Endothelial cell of umbilical vein (primary cell): ENCODE data around the gene HS3ST3A1. TPM values are rescaled to one million over a fixed set of nuclear protein-coding genes. Genes with fewer than 3 reads are reported as not detected.

Source experiments
- BruUV-seq: library from RNA; stranded (reverse); fragments of 400-500 nt; replicated peaks from 2 replicates; lab custom pipeline; 2021; lab: Mats Ljungman, UMichigan
- CTCF ChIA-PET: fragments of 300-600, 350-600 bp; sonication (Branson Sonifier 250); formaldehyde crosslinking; loops from one replicate; lab custom pipeline; 2021; ENCODE audit warnings: antibody characterized with exemption, inconsistent platforms; lab: Charles Lee
- POLR2A ChIA-PET: fragments of 300-600, 350-600 bp; sonication (Branson Sonifier 250); formaldehyde crosslinking; loops from one replicate; lab custom pipeline; 2021; ENCODE audit warnings: antibody characterized with exemption, inconsistent platforms; lab: Charles Lee
- DNase-seq: peaks from one replicate; pipeline ENCODE4 v3.0.0-alpha.2; 2011; ENCODE audit warnings: low read depth, low spot score
- FAIRE-seq: peaks from 2 replicates; lab custom pipeline; 2011; peaks lifted over from hg19 to GRCh38; lab: Jason Lieb, UNC
- H2AFZ ChIP-seq: 2 replicates; pipeline ENCODE4 v1.6.0; 2012; ENCODE audit warnings: low read depth, low read length, control low read depth, inconsistent platforms
- H3K27ac ChIP-seq: 2 replicates; pipeline ENCODE4 v1.5.1; 2011; ENCODE audit warnings: low read depth, mild to moderate bottlenecking, control low read depth, low read length, moderate library complexity; ENCODE audit not compliant: insufficient read depth
- H3K27me3 ChIP-seq, 2 experiments: 2 replicates each; pipeline versions ENCODE4 v1.6.0 to v1.6.1; 2011; ENCODE audit warnings: low read length in 2 of 2, mixed read lengths in 1 of 2; ENCODE audit not compliant: control insufficient read depth in 2 of 2, insufficient read depth in 2 of 2
- H3K36me3 ChIP-seq, 2 experiments: 2 replicates in 1 of 2; 3 replicates in 1 of 2; pipeline ENCODE4 v1.5.1; 2011; ENCODE audit warnings: low read length in 2 of 2, mild to moderate bottlenecking in 1 of 2, moderate library complexity in 1 of 2; ENCODE audit not compliant: control insufficient read depth in 2 of 2, insufficient read depth in 2 of 2; ENCODE audit errors: extremely low read depth in 1 of 2
- H3K4me1 ChIP-seq: 3 replicates; pipeline ENCODE4 v1.5.1; 2011; ENCODE audit warnings: mild to moderate bottlenecking, low read length; ENCODE audit not compliant: control insufficient read depth, insufficient read depth; ENCODE audit errors: extremely low read depth
- H3K4me2 ChIP-seq: 2 replicates; pipeline ENCODE4 v1.6.1; 2011; ENCODE audit warnings: low read length, control low read depth, mixed read lengths; ENCODE audit not compliant: insufficient read depth
- H3K4me3 ChIP-seq, 3 experiments: fragments of 200-600 bp in 1 of 3; sonication (generic), shearing (Covaris generic) in 1 of 3; replicated peaks in 1 of 3; 2 replicates each; pipeline ENCODE4 v1.5.1; 2011 to 2016; ENCODE audit warnings: control low read depth in 3 of 3, low read length in 3 of 3, mild to moderate bottlenecking in 2 of 3, inconsistent platforms in 1 of 3, low read depth in 1 of 3, moderate library complexity in 1 of 3; ENCODE audit not compliant: insufficient read depth in 1 of 3
- H3K79me2 ChIP-seq: 2 replicates; pipeline ENCODE4 v1.6.0; 2012; ENCODE audit warnings: low read length, inconsistent platforms; ENCODE audit not compliant: control insufficient read depth, insufficient read depth
- H3K9ac ChIP-seq: replicated peaks from 2 replicates; pipeline ENCODE3; 2011; ENCODE audit warnings: low read length, control low read depth; ENCODE audit not compliant: insufficient read depth; ENCODE audit errors: extremely low read depth
- H3K9me1 ChIP-seq: replicated peaks from 3 replicates; pipeline ENCODE4 v1.6.0; 2011; ENCODE audit warnings: mild to moderate bottlenecking, low read length; ENCODE audit not compliant: control insufficient read depth, insufficient read depth; ENCODE audit errors: extremely low read depth
- H3K9me3 ChIP-seq: replicated peaks from 2 replicates; pipeline ENCODE4 v1.5.1; 2012; ENCODE audit warnings: low read length, inconsistent platforms; ENCODE audit not compliant: control insufficient read depth, insufficient read depth
- H4K20me1 ChIP-seq: replicated peaks from 2 replicates; pipeline ENCODE3; 2011; ENCODE audit warnings: mild to moderate bottlenecking, low read length; ENCODE audit not compliant: control insufficient read depth, insufficient read depth; ENCODE audit errors: extremely low read depth
- EZH2 ChIP-seq: IDR thresholded peaks from 2 replicates; pipeline ENCODE4 v1.6.1; 2012; ENCODE audit warnings: borderline replicate concordance, low read depth, mild to moderate bottlenecking, moderate library complexity, low read length, inconsistent platforms; ENCODE audit not compliant: severe bottlenecking
- FOS ChIP-seq: IDR thresholded peaks from 2 replicates; pipeline ENCODE4 v1.6.1; 2011; ENCODE audit warnings: mild to moderate bottlenecking, low read length, moderate library complexity, borderline replicate concordance; ENCODE audit not compliant: insufficient read depth
- GATA2 ChIP-seq: IDR thresholded peaks from 2 replicates; pipeline ENCODE4 v1.7.0; 2011; ENCODE audit warnings: low read depth, mild to moderate bottlenecking, moderate library complexity, mixed read lengths, low read length; ENCODE audit not compliant: insufficient read length, insufficient read depth
- JUN ChIP-seq: IDR thresholded peaks from 2 replicates; pipeline ENCODE4 v1.6.1; 2011; ENCODE audit warnings: borderline replicate concordance, low read depth; ENCODE audit not compliant: insufficient read length, insufficient read depth
- MYC ChIP-seq: IDR thresholded peaks from one replicate; pipeline ENCODE4 v1.6.1; 2011; ENCODE audit warnings: mild to moderate bottlenecking, low read depth, low read length
- POLR2A ChIP-seq: IDR thresholded peaks from 2 replicates; pipeline ENCODE4 v1.6.1; 2012; ENCODE audit warnings: low read depth, mild to moderate bottlenecking, control low read depth, low read length
- POLR2AphosphoS5 ChIP-seq: IDR thresholded peaks from 2 replicates; pipeline ENCODE4 v1.6.1; 2012; ENCODE audit warnings: low read depth, mild to moderate bottlenecking, control low read depth, low read length, moderate library complexity; ENCODE audit not compliant: insufficient read depth
- dilution Hi-C: fragments of 300-500 bp; cut with MboI; formaldehyde crosslinking; loops from one replicate; pipeline ENCODE4 v1.15.0; 2019; ENCODE audit warnings: low sequenced_read_pairs; ENCODE audit not compliant: extremely low pct_ligation_motif_present
- intact Hi-C: fragments of 100-400 bp; cut with micrococcal nuclease; formaldehyde crosslinking; loops from one replicate; pipeline ENCODE4 v1.10.0; 2022
- polyA plus RNA-seq, 4 experiments: library from polyadenylated mRNA; depleted of rRNA in 3 of 4; stranded (reverse) in 3 of 4; unstranded in 1 of 4; fragments of >200 nt; gene quantifications; 2 replicates each; pipeline versions ENCODE4 v1.2.1 to v1.2.3, GENCODE V29; 2011 to 2012; ENCODE audit warnings: missing spikeins in 1 of 4
- total RNA-seq: library from RNA; stranded (reverse); gene quantifications from 2 replicates; pipeline ENCODE4 v1.2.3, GENCODE V29; 2021
- TF ChIP-seq, protein P1 (sequence below): IDR thresholded peaks from 2 replicates; pipeline ENCODE4 v1.6.1; 2011; ENCODE audit not compliant: insufficient read depth, insufficient read length
- TF ChIP-seq, protein P2 (sequence below), 2 donors: IDR thresholded peaks; 1 replicate in 1 of 2; 2 replicates in 1 of 2; pipeline ENCODE4 v1.5.1; 2011; ENCODE audit warnings: low read length in 2 of 2, mild to moderate bottlenecking in 2 of 2, moderate library complexity in 2 of 2, control low read depth in 1 of 2, inconsistent platforms in 1 of 2, low read depth in 1 of 2; ENCODE audit not compliant: insufficient read depth in 1 of 2; ENCODE audit errors: extremely low read depth in 1 of 2

The HS3ST3A1 gene
- total and polyA plus RNA-seq, 2 donors (not counting 3 experiments of a cell fraction or from before 2014, with no cell fraction given), result not detected

- Histone ChIP-seq H3K4me2 (no peak overlapping the region), H3K4me3 (no peak overlapping the region), H3K27ac (no peak overlapping the region), H3K36me3 (no peaks in the 10 kb centered on the region), H3K9ac (no peak overlapping the region), H2AFZ (no peak overlapping the region), H3K4me1 (no peaks in the 10 kb centered on the region), H3K27me3 (peaks cover 13 to 27% of the 10 kb centered on the region in 2 experiments), H3K79me2 (no peaks in the 10 kb centered on the region), H3K9me1 (no peaks in the 10 kb centered on the region), H3K9me3 (no peaks in the 10 kb centered on the region), H4K20me1 (no peaks in the 10 kb centered on the region)
- no peak for DNase-seq
- no TSS peak for BruUV-seq
- intact Hi-C loops, result no loop called here
- CTCF ChIA-PET, result no interaction called here
- dilution Hi-C loops, result no loop called here
- FAIRE-seq, result no peak
- POLR2A ChIA-PET, result no interaction called here
- TF ChIP-seq EZH2 (no peak), FOS (no peak), JUN (no peak), POLR2AphosphoS5 (no peak), POLR2A (no peak), MYC (no peak), GATA2 (no peak)
- TF ChIP-seq, protein P1, sequence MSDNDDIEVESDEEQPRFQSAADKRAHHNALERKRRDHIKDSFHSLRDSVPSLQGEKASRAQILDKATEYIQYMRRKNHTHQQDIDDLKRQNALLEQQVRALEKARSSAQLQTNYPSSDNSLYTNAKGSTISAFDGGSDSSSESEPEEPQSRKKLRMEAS, result no peak
- TF ChIP-seq, protein P2, sequence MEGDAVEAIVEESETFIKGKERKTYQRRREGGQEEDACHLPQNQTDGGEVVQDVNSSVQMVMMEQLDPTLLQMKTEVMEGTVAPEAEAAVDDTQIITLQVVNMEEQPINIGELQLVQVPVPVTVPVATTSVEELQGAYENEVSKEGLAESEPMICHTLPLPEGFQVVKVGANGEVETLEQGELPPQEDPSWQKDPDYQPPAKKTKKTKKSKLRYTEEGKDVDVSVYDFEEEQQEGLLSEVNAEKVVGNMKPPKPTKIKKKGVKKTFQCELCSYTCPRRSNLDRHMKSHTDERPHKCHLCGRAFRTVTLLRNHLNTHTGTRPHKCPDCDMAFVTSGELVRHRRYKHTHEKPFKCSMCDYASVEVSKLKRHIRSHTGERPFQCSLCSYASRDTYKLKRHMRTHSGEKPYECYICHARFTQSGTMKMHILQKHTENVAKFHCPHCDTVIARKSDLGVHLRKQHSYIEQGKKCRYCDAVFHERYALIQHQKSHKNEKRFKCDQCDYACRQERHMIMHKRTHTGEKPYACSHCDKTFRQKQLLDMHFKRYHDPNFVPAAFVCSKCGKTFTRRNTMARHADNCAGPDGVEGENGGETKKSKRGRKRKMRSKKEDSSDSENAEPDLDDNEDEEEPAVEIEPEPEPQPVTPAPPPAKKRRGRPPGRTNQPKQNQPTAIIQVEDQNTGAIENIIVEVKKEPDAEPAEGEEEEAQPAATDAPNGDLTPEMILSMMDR (IDR thresholded peaks at IDR 0.05; ENCODE audit: extremely low read depth in 1 of 2, insufficient read depth in 1 of 2, low read depth in 1 of 2, low read length in 2 of 2), result no peak
Measured at GRCh38 chr17:13600475-13601321, 1.0 kb downstream of the HS3ST3A1 start.
